Left lung (tissue), 10 donors: Measurements from ENCODE around the gene KRTAP21-3. TPM values are rescaled to one million over a fixed set of nuclear protein-coding genes. Genes with fewer than 3 reads are reported as not detected.

Experiments used
- ATAC-seq: fragments of 200-7000 bp; cut with Tn5 transposase; one replicate; pipeline ENCODE4 v1.9.1; 2020; ENCODE audit warnings: moderate library complexity
- DNase-seq, 4 donors: peaks; one replicate each; pipeline ENCODE4 v3.0.0-alpha.2; 2013 to 2020
- H3K27ac ChIP-seq, 2 donors: fragments of 200-600 bp; sonication (generic) in 1 of 2; one replicate each; pipeline versions ENCODE4 v1.5.0 to v1.8.0; 2020 to 2021
- H3K27me3 ChIP-seq, 2 donors: fragments of 200-600 bp; sonication (generic) in 1 of 2; one replicate each; pipeline versions ENCODE4 v1.5.0 to v1.8.0; 2020 to 2021
- H3K36me3 ChIP-seq, 2 donors: fragments of 200-600 bp; sonication (generic) in 1 of 2; one replicate each; pipeline versions ENCODE4 v1.5.0 to v1.8.0; 2020 to 2021
- H3K4me1 ChIP-seq, 2 donors: fragments of 200-600 bp; one replicate each; pipeline ENCODE4 v1.8.0; 2021
- H3K4me3 ChIP-seq, 2 donors: fragments of 200-600 bp; sonication (generic) in 1 of 2; one replicate each; pipeline versions ENCODE4 v1.5.0 to v1.8.0; 2020 to 2021; ENCODE audit warnings: mild to moderate bottlenecking in 1 of 2
- H3K9me3 ChIP-seq, 2 donors: fragments of 200-600 bp; sonication (generic) in 1 of 2; one replicate each; pipeline versions ENCODE4 v1.5.0 to v1.8.0; 2020 to 2021
- CTCF ChIP-seq, 2 donors: fragments of 200-600 bp; sonication (generic) in 1 of 2; IDR thresholded peaks; one replicate each; pipeline versions ENCODE4 v1.5.0 to v1.8.0; 2021; ENCODE audit warnings: antibody characterized with exemption in 2 of 2
- intact Hi-C, 2 donors: fragments of 100-400 bp; cut with DNase I; formaldehyde crosslinking; loops; one replicate each; pipeline versions ENCODE4 v1.11.2 to v1.14.2; 2022
- polyA plus RNA-seq, 6 donors: library from polyadenylated mRNA; unstranded; fragments of 120-200 nt; gene quantifications; one replicate each; pipeline ENCODE4 v1.2.1, GENCODE V29; 2013; ENCODE audit not compliant: insufficient read length in 6 of 6
- total RNA-seq, 2 donors: library from RNA; stranded (reverse); fragmentation: NEBNext Ultra II Directional; extraction: Animal tissue kit (Norgen Biotek cat#: 25700); gene quantifications; one replicate each; pipeline ENCODE4 v1.2.1, GENCODE V29; 2021
- donor health status: DM: no; HTN: yes; CAD: no.
- donor health status: DM: no; HTN: no; CAD: no.

The KRTAP21-3 gene
- total and polyA plus RNA-seq, 8 donors: not detected

GRCh38 chr21:30714946-30715345 lies 3.6 kb downstream of the KRTAP21-3 start:
- H3K27ac ChIP-seq: no peak overlapping the region
- no peaks in the 10 kb centered on the region for H3K4me1 ChIP-seq
- no peaks in the 10 kb centered on the region for H3K27me3 ChIP-seq
- H3K36me3 ChIP-seq: no peaks in the 10 kb centered on the region
- TF ChIP-seq CTCF (IDR thresholded peaks at IDR 0.05): no peak
- no peak for DNase-seq
- H3K4me3 ChIP-seq: no peak overlapping the region
- no peak for ATAC-seq
- intact Hi-C loops: no loop called here
- H3K9me3 ChIP-seq: peaks cover 0 to 12% of the 10 kb centered on the region in 2 donors

- DNase-seq: no peak
- intact Hi-C loops: no loop called here
- TF ChIP-seq CTCF (IDR thresholded peaks at IDR 0.05): no peak
- no peaks in the 10 kb centered on the region for H3K4me1 ChIP-seq
- H3K36me3 ChIP-seq: no peaks in the 10 kb centered on the region
- no peaks in the 10 kb centered on the region for H3K27me3 ChIP-seq
- H3K4me3 ChIP-seq: no peak overlapping the region
- H3K9me3 ChIP-seq: peaks cover 0 to 12% of the 10 kb centered on the region in 2 donors
- no peak for ATAC-seq
- H3K27ac ChIP-seq: no peak overlapping the region
These were observed 4.1 kb downstream of the KRTAP21-3 start for GRCh38 chr21:30714456-30714855.

- Histone ChIP-seq H3K4me3 (no peak overlapping the region), H3K27ac (no peak overlapping the region), H3K4me1 (no peaks in the 10 kb centered on the region), H3K27me3 (no peaks in the 10 kb centered on the region), H3K36me3 (no peaks in the 10 kb centered on the region), H3K9me3 (peaks cover 0 to 12% of the 10 kb centered on the region in 2 donors)
- no peak for TF ChIP-seq CTCF (IDR thresholded peaks at IDR 0.05)
- DNase-seq: no peak
- intact Hi-C loops: no loop called here
- no peak for ATAC-seq
These were observed 4.8 kb downstream of the KRTAP21-3 start for GRCh38 chr21:30713766-30714165.

GRCh38 chr21:30710499-30710898 lies 8.1 kb downstream of the KRTAP21-3 start:
- Histone ChIP-seq H3K27me3 (no peaks in the 10 kb centered on the region), H3K36me3 (no peaks in the 10 kb centered on the region), H3K4me1 (no peaks in the 10 kb centered on the region), H3K4me3 (no peak overlapping the region), H3K27ac (no peak overlapping the region), H3K9me3 (peaks cover 0 to 12% of the 10 kb centered on the region in 2 donors)
- intact Hi-C loops: no loop called here
- TF ChIP-seq CTCF (IDR thresholded peaks at IDR 0.05): no peak
- DNase-seq (no peak), ATAC-seq (no peak)

- H3K4me1 ChIP-seq: no peaks in the 10 kb centered on the region
- H3K27me3 ChIP-seq: no peaks in the 10 kb centered on the region
- H3K9me3 ChIP-seq: peaks cover 0 to 5% of the 10 kb centered on the region in 2 donors
- H3K36me3 ChIP-seq: no peaks in the 10 kb centered on the region
- DNase-seq (no peak), ATAC-seq (no peak)
- intact Hi-C loops: no loop called here
- no peak overlapping the region for H3K4me3 ChIP-seq
- no peak for TF ChIP-seq CTCF (IDR thresholded peaks at IDR 0.05)
- H3K27ac ChIP-seq: no peak overlapping the region
These were observed 11.2 kb downstream of the KRTAP21-3 start for GRCh38 chr21:30707409-30707808.
